GM19324 (cell line): ENCODE measurements around the gene LY86.

Source experiments
- ATAC-seq: cut with Tn5 transposase; IDR thresholded peaks from one replicate; pipeline ENCODE4 v1.9.1; 2021; ENCODE audit warnings: mild to moderate bottlenecking, moderate library complexity; ENCODE audit not compliant: unreplicated experiment, low FRiP score

Gene LY86

DNA sequence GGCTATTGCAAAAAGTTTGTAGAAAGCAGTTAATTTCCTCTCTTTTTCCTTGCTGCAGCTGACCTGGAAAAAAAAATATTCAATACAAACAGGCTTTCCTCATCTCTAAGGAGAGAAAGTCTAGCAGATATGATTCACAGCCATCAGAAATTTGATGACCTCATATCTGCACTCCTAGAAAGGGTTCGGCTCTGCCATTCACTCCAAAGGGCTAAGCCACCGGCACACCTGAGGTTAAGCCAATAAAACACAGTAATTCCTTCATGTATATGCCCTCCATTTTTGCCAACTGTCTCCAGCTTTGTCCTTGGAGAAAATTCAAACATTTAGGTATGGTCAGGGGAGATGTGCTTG, 18.7 kb upstream of the LY86 start:
- ATAC-seq, result no peak

DNA sequence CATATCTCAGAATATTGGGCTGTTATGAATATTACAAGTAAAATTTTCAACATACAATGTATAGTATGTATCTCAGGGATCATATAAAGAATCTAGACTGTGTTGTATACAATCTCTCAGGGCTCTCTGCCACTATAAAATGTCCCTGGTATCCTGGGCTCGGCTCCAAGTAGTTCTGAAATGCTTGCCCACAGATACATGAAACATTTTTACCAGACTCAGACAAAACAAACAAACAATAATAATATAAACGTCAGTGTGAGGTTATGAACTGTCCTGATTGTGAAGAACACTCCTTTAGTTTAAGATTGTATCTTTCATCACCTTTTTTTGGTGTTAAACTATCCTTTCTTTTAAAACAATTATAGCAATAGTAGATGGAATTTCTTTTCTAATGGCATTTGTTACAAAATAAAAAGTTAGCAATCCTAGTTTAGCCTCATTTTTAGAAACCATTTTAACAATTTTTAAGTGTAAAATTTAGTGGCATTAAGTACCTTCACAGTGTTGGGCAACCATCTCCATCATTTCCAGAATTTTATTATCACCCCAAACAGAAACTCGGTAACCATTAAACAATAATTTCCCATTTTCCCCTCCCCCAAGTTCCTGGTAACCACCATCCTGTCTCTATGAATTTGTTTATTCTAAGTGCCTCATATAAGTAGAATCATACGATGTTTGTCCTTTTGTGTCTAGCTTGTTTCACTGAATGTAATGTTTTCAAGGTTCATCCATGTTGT, 17.4 kb upstream of the LY86 start:
- no peak for ATAC-seq

DNA sequence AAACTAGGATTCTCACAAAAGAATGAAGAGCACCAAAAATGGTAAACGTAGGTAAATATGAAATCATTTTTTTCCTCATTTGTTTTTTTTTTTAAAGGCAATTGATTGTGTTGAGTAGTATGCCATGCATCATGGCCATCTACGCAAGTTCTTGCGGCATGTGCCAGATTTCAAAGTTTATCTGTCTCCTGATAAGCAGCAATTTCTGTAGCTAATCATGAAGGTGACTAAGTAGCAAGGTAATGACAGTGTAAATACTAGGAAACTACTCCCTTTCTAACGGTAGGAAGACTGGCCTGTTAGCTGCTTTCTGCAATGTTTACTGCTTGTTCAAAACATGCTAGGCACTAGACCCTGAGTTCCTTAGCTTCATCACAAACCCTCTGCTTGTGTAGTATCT, 13.4 kb upstream of the LY86 start:
- no peak for ATAC-seq

DNA sequence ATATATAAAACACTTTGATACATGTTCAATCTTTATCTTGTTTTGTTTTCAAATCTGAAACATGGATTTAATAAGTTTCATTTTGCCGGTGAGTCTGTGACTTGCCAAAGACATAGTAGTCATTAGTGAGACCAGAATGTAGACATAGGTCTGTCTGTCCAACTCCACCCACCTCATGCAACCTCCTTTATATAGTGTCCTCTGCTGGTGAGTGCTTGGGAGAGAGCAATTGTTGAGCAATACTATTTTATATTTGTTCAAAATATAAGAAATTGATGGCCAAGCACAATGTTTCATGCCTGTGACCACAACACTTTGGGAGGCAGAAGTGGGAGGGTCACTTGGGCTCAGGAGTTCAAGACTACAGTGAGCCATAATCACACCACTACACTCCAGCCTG, 10.8 kb upstream of the LY86 start:
- ATAC-seq, result no peak

DNA sequence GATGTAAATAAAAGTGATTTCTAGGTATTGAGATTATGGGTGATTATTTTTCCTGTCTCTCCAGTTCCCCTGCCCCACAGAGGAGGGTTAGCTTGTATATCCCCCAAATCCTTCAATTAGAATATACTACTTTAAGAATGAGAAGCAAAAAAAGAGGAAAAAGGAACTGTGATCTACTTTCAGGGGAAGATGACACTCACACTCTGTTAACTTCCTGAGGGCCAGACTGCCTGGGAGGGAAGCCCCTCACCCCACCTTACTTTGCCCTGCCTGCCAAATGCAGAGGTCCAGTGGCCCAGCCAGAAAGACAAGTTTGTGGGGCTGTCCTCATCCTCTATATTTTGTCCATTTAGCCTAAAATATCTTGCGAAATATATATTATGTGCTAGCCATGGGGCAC, 9.2 kb upstream of the LY86 start:
- ATAC-seq, result no peak

DNA sequence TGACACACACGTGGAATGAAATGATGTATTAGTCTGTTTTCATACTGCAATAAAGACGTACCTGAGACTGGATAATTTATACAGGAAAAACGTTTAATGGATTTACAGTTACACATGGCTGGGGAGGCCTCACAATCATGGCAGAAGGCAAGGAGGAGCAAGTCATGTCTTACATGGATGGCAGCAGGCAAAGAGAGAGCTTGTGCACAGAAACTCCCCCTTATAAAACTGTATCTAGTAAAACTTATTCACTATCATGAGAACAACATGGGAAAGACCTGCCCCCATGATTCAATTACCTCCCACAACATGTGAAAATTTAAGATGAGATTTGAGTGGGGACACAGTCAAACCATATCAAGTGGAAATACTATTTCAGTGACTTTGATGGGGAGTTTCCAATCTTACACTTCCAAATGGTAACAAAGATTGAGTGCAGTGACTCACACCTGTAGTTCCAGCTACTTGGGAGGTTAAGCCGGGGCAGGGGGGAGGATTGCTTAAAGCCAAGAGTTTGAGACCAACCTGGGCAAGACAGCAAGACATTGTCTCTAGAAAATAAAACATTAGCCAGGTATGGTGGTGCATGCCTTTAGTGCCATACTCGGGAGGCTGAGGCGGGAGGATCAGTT, 8.2 kb upstream of the LY86 start:
- ATAC-seq, result no peak

DNA sequence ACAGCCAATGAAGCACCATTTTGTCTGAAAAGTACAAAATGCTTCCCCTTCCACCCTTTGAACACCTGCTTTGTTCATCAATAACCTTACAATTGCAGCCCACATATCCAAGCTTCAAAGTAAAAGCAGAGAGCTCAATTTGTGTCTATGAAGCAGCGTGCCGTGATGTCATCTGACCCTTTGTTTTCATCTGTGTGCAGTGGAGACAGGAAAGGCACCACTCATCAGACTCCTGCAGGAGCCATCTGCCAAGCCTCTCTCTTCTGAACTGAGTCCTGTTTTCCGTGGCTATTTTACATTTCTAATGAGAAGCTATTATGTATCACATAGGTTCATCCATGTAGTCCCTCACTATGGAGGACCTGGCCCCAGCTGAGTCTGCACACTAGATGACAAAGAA, 7.5 kb upstream of the LY86 start:
- no peak for ATAC-seq

DNA sequence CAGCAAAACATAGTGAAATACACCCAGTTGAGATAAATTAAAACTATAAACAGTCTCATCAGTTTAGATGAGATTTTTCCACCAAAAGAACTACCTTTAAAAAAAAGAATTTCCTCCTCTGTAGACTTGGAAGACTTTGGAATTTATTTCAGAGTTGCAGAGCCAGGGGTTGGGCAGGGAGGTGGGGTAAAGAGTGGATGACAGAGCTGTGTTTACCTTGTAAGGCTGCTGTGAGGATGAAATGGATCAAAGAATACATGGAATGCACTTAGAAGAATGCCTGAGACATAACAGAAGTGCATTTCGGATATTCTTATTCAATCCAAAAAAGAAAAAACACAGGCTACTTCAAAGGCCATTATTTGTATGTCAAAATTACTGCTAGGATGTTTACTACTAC, 6.4 kb upstream of the LY86 start:
- no peak for ATAC-seq

DNA sequence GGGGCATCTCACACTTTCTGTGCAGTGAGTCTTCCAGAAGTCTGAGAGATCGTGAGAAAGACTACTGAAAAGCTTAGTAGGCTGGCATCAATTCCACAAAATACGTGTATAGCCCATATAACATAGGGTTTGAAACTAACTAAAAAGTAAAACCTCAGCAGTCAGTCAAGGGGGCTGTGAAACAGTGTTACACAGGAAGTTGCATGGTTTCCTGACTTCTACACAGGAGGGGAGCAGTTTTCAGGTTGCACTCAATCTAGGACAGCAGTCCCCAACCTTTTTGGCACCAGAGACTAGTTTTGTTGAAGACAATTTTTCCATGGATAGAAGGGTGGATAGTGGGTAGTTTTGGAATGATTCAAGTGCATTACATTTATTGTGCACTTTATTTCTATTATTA, 4.7 kb upstream of the LY86 start:
- ATAC-seq, result no peak

DNA sequence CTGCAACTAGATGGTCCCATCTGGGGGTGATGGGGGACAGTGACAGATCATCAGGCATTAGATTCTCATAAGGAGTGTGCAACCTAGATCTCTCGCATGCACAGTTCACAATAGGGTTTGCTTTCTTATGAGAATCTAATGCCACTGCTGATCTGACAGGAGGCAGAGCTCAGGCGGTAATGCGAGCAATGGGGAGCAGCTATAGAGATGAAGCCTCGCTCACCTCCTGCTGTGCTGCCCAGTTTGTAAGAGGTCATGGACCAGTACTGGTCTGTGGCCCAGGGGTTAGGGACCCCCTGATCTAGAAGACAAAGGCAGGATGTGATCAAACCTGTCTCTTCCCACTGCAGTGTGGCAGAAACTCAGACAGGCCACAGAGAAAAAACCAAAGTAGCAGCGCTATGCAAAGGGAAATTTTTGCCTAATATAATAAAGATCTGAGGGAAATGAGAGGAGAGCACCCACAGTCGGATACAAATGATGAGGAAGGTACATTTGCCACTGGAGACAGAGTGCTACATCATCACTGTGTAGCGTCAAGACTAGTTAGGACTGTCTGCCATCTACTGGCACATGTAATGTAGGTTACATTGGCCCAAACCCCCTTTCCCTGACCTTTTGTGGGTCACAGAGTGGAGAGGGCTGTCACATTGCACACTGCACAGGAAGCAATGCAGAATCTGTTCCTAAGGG, 4.1 kb upstream of the LY86 start:
- ATAC-seq, result no peak

DNA sequence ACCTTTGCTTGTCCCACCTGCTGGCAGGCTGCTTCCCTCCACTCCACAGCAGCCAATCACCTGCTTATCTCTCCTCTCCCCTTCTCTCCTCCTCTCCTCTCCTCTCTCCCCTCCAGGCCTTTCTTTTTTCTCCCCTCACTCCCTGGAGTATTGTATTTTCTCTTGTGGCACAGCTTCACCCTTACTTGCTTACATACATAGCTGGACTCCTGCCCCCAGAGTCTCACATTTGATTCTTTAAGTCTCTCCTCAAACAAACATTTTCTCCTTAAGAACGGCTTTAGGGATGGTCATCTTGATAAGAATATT, 3.6 kb upstream of the LY86 start:
- no peak for ATAC-seq

DNA sequence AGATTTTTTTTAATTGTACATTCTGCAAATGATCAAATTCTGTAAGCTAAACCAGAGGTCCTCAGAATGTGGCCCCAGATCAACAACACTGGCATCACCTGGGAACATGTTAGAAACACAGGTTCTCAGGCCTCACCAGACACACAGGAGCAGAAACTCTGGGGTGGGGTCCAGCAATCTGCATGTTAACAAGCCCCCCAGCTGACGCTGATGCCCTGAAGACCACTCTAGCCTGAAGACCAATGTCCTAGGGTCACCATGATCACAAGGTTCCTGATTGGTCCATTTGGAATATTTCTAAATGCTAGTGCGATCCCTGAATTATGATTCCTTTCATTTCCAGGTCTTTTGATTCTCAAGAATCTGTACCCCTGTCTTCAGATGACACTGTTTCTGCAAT, 2.4 kb upstream of the LY86 start:
- ATAC-seq, result no peak

DNA sequence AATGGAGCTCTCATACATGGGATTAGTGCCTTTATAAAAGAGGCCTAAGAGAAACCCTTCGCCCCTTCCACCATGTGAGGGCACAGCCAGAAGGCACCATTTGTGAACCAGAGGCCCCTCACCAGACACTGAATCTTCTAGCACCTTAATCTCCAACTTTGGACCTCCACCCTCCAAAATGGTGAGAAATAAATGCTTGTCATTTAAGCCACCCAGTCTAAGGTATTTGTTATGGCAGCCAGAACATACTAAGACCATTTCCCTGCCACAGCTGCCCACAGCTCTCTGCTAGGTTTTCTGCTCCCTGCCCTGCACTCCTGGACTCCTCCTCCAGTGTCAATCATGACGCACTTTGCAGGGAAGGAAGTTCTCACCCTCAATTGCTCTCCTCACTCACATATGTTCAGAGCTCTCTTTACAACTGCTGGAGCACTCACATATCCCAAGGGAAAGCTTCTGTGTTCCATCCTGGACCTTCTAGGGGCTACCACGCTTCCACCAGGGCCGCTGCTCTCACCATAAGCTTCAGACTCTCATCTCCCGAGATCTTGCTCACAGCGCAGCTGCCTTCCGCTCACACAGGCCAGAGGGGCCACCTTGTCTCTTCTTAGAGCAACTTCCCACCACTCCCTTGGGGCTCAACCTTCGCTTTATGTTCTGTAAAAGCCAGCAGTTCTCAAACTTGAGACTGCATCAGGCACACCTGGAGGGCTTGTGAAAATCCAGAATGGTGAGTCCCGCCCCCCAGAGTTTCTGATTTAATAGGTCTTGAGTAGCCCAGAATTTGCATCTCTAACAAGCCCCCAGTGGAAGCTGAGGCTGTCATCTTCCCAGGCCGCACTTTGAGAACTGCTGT, 1.6 kb upstream of the LY86 start:
- ATAC-seq, result peak; percentile 59

DNA sequence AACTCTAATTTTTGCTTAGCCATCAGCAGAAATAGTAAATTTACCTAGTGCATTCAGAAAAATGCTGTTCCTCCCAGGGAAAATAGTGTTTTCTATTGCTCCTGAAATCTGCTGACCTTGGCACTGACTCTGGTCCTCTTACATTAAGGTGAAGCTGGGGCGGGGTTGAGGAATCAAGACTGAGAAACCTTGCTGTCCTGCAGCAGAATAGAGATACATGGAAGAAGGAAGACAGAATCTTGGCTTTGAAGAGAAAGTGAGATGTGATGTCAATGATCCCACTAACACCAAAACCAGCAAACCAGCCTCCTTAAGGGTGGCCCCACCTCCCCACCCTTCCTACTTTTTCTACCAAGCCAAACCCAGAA, 840 bp upstream of the LY86 start:
- ATAC-seq, result no peak

DNA sequence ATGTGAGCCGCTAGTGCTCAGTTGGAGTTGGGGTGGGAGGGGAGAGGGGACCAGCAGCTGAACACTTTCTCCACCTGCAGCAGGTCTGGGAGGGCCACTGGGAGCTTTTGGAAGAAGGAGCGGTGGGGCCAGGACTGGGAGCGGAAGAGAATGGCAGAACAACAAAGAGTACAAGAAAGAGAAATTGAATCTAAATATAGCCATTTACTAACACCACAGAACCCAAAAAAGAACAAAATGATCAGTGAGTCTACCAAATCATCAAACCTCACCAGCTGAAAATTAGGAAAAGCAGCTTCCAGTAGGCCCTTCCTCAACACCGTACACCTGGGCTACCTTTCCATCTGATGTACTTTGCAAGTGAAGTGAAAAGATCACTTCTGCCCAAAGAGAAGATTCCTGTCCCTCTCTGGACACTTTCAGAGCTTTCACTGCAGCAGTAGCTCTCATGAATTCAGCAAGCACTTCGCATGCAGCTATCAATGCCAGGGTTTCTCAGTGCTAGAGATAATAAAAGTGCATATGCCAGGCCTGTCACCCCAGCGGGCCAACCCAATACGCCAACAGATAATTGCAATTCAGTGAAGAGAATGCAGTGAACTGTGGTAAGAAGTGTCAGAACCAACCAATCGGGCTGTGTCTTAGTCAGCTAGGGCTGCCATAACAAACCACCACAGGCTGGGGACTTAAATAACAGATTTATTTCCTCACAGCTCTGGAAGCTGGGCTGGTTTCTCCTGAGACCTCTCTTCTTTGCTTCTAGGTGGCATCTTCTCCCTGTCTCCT, 597 bp downstream of the LY86 start:
- ATAC-seq, result no peak

DNA sequence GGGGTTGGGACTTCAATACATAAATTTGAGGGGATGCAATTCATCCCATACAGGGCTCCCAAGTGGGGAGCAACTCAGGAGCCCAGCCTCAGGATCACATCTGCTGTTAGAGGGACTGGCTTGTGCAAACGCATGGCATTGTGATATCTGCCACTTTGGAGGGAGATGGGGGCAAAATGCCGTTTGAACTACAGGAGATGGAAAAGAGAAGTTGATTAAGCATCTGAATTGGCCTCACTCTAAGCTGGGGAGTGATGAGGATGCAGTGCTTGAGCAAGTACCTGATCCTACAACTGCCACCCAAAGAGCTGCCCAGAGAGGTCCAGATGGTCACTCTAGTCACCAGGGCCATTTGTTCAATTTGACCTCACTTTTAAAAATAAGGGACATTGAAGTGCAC, 2.0 kb downstream of the LY86 start:
- no peak for ATAC-seq

DNA sequence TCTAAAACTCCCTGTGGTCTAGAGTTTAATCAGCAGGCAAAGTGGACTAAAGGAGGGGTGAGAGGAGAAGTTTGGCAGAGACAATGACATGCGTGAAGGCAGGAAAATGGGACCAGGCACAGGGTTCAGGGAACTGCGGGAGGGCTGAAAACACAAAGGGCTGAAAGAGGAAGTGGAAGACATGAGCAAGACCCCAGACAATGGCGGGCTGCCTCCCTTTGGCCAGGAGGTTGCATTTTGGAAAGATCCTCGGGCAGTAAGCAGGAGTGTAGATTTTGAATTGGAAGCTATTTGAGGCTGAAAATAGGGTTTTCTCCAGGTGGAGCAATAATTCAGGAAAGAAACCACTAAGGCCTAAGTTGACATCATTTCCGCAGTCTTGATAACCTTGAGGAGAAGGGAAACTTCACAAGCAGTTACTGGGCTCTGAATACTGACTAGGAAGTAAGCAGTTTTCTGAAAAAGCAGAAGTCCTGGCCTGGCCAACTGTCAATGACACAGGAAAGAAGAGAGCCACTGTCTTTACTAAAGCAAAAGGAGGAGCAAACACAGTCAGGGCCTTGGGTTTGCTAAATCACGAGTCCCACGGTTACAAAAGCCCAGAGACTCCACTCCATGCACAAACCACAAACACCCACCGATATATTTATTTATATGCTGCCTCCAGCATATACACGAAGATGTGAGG, 3.4 kb downstream of the LY86 start:
- no peak for ATAC-seq

DNA sequence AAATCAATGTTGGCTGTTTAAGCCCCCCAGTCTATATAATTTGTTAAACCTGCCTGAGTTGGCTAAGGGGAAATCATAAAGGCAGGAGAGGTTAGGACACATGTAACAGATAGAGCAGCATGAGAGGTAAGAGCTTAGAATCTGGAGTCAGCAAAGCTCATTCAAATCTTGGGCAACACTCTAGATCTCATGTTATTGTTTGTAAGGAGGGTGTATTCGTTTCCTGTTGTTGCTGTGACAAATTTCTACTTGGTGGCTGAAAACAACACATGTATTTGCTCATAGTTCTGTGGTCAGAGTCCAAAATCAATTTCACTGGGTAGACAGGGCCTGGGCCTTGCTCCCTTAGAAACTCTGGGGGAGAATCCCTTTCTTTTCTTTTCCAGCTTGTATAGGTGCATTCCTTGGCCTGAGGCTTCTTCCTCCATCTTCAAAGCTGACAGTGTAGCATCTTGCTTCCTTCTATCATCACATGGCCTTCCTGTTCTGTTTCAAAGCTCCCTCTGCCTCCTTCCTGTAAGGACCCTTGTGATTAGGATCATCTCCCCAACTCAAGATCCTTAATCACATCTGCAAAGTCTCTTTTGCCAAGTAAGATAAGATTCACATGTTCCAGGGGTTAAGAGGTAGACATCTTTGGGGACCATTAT, 4.4 kb downstream of the LY86 start:
- no peak for ATAC-seq

DNA sequence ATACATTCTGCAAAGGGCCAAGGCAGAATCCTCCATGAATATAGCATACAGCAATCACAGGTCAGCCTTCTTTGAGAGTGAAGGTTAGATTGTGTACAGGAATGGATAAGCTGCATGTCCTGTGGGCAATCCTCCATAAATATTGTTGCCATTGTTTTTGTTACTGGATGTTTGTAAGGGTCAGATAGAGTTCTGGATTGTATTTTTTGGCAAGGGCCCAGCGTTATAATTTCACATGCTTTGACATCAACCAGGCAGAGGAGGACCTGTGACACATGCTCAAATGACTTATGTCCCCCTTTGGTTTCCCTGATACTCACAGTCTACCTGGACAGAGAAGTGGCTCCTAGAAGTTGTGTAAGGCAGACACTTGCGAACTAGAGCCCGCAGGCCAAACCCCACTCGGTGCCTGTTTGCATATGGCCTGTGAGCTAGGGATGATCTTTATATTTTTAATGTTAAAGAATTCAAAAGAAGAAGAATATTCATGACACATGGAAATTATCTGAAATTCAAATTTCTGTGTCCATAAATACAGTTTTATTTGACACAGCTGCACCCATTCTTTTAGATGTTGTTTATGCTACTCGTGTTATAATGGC, 5.4 kb downstream of the LY86 start:
- no peak for ATAC-seq
